Activated naive CD8-positive, alpha-beta T cell treated with anti-CD3 and anti-CD28 coated beads, Interleukin-2, amount 50 U/mL, for 16 hours (primary cell): ENCODE results near the gene SPATA32.

Experiments
- DNase-seq: peaks from one replicate; pipeline ENCODE4 v3.0.0-alpha.2; 2020; ENCODE audit warnings: low read depth, low spot score

The SPATA32 gene

DNA sequence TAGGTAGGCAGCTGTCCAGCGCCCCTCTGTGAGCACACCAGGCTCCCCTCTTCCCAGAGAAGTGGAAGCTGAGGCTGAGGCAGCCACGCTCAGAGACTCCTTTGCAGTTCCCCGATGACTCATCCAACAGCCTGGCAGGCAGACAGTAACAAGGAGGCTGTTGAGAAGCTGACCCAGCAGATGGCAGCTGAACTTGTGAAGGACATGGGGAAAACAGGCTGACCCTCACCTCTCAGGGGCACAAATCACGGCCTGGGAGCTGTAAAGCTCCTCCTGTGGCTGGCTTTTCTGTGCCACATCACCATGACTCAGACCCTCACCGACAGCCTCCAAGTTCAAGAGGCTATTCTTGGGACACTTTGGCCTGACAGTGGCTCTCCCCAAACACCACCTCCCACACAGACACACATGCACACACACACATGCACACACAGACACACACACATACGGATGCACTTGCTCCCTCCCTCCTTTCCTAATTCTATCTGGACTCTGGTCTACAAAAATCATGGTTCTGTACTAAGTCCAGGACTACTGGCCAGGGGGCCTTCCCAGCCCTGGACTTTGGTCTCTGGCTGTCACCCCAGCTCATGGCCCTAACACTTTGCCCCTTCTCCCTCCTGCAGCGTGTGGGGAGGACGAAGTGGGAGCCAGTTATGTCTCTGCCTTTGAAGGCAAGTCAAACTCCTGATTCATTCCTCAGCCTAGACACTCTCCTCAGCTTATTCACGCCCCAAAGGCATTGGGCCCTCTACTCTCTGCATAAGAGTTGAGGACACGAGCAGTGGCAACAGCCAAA lies 31.7 kb upstream of the SPATA32 start:
- DNase-seq, result no peak

DNA sequence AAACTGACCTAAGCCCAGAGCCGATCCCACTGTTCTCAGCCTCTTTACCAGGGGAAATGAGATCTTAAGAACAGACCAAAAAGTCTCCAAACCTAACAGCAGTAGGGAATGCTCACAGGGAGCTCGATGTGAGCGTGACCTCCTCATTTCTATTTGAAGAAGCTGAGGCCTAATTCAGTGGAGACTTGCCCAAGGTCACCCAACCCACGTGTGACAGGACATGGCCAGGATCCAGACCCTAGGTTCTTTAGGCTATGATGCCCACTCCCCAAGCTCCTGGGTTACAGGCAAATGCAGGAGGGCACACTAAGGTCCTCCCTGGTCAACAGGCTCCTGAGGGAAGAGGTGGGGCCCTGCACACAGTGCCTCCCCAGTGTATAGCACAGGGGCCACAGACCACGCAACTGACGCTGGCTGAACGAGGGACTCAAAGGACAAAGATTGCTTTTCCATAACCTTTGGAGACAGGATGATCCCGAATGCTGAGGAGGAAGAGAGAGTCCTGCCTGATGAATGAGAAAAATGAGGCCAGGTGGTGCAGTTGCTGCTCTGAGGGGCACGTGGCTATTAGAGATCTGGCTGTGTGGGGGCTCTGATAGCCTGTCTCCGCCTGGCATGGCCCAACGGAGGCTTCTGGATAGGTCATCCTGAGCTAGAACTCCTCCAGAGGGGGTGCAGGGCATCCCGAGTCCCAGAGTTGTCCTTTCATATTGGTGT lies 31.0 kb upstream of the SPATA32 start:
- DNase-seq, result no peak

DNA sequence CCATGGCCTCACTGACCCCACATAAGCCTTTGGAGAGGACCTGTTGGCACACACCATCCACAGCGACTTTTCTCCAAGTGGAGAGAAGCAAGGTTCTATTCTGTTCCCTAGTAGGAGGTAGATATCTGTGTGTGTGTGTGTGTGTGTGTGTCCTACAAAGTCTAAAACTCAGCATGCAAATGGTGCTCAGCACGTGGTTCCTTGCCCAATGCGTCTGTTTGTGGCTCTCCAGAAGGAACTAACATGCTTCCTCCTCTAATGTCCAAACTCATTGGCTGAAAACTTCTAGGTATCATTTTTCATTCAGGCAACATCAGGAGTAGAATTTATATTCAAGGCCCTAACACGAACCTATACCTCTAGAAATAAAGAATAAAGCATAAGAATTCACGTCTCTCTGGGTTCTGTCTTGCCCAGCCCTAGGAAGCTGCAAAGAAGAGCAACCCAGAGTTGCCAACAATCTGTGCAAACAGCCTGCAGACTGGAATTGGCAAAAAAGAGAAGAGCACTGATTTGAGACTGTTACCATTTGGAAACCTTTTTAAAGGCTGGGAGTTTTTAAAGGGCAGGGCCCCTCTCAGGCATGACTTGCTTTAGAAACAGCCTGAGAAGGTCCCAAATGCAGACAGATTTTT lies 29.4 kb upstream of the SPATA32 start:
- no peak for DNase-seq

DNA sequence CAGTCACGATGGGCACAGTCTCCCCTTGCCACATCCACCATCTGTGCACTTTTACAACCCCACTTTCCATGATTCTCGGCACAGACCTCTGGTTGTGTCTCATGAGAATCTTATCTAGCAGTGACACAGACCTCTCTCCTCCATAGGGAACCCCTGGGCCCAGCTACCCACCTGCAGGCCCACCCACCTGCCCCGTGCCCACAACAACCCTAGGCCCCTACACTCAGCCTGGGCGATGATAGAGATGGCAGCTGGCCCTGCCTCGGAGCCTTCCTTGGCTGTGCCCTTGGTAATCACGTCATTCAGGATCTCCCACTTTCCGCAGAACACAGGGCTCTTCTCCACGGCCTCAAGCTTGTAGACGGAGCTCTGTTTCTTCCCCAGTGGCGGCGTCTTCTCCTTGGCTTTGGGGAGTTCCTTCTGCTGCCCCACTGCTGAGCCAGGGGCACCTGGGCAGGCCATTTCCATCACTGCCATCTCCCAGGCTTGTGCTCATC lies 28.4 kb upstream of the SPATA32 start:
- DNase-seq, result no peak

DNA sequence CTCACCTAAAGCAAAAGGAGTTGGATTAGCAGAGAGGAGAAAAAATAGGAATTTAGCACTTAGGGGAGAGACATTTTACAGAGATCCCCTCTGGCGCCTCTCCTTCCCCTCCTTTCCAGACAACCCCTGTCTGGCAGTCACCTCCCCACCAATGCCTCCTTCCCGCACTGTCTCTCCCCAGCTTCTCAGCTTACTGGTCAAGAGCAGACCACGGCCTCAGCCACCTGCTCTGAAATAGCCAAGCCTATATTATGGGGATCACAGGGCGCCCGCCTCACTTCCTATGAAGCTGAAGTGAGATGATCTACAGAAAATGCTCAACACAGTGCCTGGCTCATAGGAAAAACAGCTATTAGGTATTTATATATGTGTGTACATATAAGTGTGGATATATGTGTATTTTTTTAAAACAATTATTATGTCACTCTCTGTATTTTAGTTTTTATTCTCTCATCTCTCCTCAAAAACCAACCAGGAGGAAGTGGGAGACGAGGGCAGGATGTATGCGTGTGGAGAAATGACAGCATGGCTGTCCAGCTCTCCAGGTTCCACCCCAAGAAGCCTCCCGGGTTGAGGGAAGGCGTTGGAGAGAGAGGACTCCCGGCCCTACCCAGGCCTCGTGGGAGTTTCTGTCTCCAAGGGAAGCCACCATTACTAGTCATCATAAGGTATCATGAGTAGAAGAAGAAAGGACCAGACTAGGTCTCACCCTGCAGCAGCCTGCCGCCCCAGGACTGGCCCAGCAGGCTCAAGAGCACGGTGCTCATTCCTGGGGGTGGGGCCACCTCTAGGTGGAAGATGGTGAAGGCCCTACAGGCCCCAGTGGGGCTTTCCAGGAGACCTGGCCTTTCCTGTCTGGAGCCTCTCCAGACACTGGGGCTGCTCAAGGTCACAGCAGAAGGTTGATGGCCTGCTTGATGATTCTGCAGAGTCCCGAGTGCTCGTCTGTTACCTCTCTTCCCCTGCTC lies 27.7 kb upstream of the SPATA32 start:
- no peak for DNase-seq

DNA sequence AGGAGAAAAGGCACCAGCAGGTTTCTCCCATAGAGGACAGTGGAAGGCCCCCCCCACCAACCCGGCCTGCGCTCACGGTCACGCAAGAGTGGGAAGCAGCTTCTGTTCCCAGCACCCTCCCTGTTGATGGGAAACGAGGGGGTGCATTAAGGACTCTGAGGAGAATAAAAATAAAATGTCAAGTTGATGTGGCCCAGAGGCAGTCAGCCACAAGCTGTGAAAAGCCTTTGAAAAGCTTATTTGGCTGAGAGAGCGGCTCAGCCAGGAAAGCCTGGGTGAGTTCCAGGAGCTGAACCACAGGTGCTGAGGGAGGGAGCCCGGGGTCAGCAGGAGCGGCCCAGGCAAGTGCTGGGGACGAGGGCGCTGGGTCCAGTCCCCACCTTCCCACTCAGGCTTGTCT lies 26.9 kb upstream of the SPATA32 start:
- no peak for DNase-seq

DNA sequence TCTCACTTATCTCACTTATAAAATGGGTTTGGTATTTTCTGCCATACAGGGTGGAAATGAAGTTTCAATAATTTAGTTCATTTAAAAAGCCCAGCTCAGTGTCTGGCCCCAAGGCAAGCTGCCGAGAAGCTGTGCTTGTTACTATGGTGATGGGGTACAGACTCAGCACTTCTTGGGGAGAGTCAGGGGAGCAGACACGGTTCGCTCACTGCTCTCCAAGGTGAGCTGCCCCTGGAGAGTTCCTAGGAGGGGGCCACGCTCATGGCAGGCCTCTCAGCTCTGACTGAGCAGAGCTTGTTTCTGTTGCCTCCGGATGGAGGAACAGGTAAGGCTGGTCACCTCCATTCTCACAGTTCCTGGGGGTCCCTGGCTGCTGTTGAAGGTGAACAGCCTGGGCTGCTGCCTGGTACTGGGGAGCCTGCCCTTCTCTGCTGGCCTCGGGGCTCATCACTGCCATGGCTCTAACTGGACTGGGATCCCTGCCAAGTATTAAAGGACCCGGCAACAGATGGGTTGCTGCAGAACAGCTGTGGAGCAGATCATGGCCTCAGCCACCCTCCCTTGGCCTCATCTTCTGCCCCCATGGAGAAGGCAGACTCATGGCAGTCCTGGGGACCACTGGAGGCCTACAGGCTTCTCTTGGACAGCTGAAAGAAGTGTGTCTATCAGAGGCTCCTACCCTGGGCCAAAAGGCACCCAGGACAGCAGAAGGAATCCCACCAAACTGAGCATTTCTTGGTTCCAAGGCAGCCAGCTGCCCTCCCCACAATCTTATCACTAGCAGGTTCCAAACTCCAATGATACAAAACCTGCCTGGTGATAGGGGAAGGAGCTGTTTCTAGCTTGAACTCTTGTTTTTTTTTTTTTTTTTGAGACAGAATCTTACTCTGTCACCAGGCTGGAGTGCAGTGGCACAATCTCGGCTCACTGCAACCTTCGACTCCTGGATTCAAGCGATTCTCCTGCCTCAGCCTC lies 25.9 kb upstream of the SPATA32 start:
- DNase-seq, result no peak

DNA sequence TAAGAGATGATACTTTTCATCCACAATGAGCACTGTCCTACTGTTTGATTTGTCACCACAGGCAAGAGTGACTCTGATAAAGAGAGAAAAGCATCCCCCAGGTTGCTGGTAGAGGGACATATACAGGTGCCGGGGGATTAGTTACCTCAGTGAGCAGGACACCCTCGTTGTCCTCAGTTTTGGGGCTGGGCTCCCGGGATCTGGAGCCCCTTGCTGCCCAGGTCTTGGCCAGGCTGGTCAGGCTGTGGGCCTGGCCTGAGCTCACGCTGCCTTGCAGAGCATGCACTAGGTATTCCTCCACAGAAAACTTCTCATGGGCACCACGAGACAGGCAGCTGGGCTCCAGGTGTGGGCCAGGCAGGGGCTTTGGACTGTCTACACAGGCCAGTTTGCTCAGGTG lies 24.4 kb upstream of the SPATA32 start:
- no peak for DNase-seq

DNA sequence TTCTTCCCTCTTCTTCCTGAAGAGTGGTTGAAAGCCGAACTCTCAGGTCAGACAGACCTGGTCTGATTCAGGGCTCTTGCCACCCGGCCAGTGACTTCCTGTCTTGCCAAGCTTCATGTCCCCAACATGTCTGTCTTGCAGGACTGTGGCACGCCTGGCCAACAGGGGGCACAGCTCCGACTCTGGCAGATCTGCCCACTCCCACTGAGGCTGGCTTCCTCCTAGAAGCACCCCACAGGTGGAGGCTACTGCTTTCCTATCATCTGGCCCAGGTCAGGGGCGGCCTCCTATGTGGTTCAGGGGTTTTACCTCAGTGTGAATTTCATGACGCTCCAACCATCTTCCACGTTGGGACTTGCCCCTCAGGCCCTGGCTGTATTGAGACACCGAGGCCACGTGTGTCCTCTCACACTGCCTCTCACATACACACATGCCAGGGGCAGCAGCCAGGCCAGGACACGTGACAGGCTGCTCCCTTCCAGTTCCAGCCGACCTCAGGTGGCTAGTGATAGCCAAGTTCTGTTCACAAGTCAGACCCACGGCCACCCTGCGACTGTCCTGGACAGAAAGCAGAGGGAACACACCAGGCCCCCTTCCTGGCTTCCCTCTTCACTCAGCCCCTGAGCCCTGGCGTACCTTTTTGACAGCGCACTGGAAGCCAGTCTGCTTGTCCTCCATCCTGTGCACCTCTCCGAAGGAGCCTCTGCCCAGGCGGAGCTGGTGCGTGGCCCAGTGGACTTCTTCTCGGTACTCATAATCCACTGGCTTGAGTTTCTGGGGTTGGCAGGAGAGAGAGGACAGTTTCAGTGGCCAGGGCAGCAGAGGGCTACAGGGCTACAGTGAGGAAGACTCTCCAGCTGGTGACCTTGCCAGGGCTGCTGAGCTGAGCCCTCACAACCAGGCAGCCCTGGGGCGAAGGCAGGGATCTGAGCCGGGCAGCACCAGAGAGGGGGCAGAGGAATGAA lies 22.6 kb upstream of the SPATA32 start:
- no peak for DNase-seq

DNA sequence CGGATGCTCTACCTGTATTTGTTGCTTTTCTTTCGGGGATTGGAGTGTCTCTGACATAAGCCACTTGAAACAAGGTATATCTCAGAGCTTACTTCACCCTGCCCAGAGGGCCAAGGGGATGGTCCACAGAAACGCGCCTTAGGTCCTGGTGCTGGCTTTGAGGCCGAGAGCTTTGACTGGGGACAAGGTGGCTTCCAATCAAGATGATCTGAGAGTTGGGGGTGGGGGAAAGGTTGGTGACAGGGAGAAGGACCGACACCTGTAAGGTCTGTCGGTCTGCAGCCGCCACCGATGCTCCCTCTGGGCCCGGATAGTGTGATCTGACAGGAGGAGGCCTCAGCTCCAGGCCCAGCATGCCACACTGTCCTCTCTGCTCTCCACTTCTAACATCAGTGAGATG lies 21.8 kb upstream of the SPATA32 start:
- no peak for DNase-seq

DNA sequence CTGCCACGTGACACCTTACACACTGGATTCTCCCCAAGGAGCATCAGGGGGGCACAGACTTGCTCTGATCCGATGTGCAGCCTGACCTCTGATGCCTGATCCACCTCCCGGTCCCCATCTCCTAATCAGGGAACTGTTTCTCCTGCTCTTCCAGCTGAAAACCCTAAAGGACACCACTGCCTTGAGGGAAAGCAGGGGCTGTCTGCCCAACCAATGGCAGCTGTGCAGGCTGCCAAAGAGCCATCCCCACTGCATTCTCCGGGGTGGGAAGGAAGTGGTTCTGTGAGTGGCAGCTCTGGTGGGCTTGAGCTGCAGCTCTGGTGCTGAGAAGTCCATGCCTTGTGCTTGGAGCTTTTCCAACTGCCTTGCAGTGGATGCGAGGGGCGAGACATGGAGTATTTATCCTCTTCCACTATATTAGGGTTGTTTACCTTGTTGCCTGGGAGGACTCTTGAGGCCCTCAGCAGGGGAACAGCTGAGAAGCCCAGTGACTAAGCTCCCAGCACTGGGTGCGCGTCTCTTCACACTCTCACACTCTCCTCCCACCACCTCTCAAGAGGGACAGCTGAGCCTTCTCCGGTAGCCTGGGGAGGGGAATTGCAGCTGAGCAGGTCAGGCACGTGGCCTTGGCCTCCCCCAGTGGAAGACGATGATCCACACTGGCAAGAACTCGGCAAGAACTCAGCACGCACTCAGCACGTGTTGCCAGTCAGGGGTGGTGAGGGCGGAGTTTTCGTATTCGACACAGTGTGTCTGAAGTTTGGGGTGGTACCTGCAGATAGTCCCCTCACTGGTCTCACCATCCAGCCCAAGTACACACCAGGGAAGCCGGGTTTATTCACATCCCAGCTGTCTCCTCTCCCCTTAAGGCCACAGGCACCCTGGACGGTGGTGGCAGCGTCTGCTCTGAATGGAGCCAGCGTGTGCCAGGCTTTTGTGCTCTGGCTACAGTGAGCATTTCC lies 21.1 kb upstream of the SPATA32 start:
- DNase-seq, result no peak

DNA sequence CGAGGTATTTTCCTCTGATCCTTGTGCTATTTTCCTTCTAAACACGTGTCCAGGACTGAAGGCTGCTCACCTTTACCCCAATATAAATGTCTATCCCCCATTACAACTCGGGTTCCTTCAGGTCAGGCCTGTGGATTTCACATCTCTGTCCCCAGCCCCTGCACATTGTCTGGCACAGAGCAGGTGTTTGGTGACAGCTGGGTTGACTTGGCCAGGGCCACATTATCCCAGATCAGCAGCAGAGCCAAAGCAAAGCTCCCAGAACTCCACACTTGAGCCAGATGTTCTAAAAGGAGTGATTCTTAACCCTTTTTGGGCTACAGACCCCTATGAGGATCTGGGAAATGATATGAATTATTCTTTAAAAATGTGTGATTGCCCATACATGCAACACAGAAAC lies 18.0 kb upstream of the SPATA32 start:
- DNase-seq, result no peak

DNA sequence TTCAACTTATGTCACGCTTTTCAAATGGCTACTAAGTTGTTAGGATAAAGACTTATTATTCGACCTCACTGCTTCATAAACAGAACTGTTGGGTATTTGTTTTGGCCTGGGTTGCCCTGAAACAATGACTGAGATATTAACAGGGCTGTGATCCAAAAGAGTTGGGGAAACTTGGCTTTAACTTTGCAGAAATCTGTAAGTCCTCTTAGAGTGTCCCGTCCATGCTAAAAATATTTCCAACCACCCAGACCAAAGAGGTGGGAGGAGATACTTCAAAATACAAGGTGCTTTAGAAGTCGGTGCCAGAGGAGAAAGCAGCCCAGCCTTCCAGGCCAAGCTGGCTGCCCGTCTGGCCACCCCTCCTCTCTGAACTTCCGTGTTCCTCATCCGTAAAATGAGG lies 16.1 kb upstream of the SPATA32 start:
- DNase-seq, result no peak

DNA sequence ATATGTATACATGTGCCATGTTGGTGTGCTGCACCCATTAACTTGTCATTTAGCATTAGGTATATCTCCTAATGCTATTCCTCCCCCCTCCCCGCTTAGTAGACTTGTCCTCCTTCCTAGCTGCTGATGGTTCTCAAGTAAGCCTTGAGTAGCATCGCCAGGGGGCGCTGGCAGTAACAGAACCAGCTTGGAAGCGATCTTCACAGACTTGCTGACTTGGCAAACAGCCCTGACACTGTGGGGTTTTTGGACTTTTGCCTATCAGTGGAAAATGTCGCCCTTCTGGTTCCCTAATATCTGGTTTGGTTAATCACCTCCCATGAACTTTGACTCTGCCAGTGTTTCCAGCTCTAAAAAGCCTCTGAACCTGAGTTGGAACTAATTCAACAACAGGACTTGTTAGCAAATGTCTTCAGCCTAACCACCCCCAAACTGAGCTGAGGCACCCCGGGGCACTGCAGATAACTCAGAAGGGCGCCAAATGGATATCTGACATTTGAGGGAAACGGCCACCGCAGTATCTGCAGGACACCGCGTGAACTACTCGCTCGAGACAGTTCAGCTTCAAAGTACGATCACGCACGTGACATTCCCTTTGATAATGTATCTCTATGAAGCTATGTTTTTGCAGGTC lies 15.4 kb upstream of the SPATA32 start:
- peak; percentile 73 for DNase-seq

DNA sequence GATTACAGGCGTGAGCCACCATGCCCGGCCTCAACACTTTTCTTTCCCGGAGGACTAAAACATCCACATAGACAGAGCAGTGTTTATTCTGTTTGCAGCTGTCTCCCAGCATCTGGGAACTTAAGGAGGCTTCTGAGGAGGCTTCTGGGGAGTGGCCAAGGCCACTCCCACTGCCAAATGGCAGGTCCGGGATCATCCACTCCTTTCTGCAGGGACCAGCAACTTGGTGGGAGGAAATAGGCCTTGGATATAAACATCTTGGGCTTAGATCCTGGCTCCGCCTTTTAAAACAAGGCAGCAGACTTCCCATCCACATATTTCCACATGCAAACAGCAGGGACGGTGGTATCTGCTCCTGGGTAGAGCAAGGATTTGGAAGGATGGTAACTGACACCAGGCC lies 14.1 kb upstream of the SPATA32 start:
- DNase-seq, result no peak

DNA sequence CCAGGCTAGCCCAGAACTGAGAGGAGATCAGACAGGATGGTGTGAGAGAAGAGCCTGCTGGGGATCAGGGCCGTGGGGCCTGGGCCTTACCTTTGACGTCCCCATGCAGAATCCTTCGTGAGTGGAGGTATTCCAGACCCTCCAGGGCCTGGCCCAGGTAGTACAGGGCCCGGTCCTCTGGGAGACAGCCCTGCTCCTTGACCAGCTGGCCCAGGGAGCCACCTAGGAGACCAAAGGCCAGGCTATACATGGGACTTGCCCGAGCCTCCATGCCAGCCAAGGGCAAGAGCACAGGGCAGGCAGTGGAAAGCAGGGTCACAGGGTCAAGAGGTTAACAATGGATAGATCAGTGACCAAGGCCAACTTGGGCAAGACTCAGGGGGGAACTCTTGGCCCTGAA lies 12.1 kb upstream of the SPATA32 start:
- no peak for DNase-seq

DNA sequence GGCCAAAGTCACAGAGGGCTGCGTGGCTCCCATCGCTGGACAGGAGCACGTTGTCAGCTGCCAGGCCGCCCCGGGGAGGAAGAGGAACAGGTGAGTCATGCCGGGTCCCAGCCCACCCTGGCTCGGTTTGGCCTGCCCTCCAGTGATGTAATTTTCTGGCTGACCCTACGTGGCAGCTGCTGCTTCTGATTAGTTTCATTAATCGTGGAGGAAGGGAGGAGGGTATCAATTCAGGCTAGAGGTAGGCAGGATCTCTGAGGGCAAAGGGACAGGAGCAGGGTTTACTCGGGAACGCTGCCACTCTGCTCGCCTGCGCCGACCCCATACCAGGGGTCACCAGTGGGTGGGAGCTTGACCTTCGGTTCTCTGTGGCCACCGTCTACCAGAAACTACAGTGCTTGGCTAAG lies 11.7 kb upstream of the SPATA32 start:
- no peak for DNase-seq
